Natural killer cell (primary cell): Measurements from ENCODE around the gene PKHD1. TPM values are rescaled to one million over a fixed set of nuclear protein-coding genes. Genes with fewer than 3 reads are reported as not detected.
"Not testable (repeated sequence)": the region's sequence is repeated elsewhere in the genome, so short reads cannot be mapped to it uniquely, and the experiment has no call there.

Experiments
- ATAC-seq, 3 donors: fragments of 150-1000 bp in 2 of 3; fragments of 200-7000 bp in 1 of 3; cut with Tn5 transposase; 1 replicate in 1 of 3; 2 replicates in 2 of 3; pipeline ENCODE4 v1.10.0; 2021; ENCODE audit warnings: mild to moderate bottlenecking in 2 of 3, moderate library complexity in 2 of 3
- DNase-seq, 2 donors: peaks; one replicate each; pipeline versions ENCODE4 v3.0.0 to v3.0.0-alpha.2; 2013 to 2021; ENCODE audit warnings: mixed read lengths in 1 of 2
- H3K27ac ChIP-seq: one replicate; pipeline ENCODE4 v1.5.1; 2013; ENCODE audit warnings: mild to moderate bottlenecking, low read length
- H3K27me3 ChIP-seq: one replicate; pipeline ENCODE4 v1.6.1; 2013; ENCODE audit warnings: low read length; ENCODE audit not compliant: control insufficient read depth, insufficient read depth
- H3K36me3 ChIP-seq: one replicate; pipeline ENCODE4 v1.6.1; 2013; ENCODE audit warnings: low read length; ENCODE audit not compliant: control insufficient read depth, insufficient read depth
- H3K4me1 ChIP-seq: one replicate; pipeline ENCODE4 v1.6.1; 2013; ENCODE audit warnings: low read length; ENCODE audit not compliant: control insufficient read depth, insufficient read depth
- H3K4me3 ChIP-seq: one replicate; pipeline ENCODE4 v1.5.1; 2013; ENCODE audit warnings: low read length
- H3K9me3 ChIP-seq: one replicate; pipeline ENCODE4 v1.6.1; 2013; ENCODE audit warnings: low read length; ENCODE audit not compliant: control insufficient read depth, insufficient read depth
- H3K27ac Mint-ChIP-seq, 2 donors: one replicate each; pipeline ENCODE4 v1.8.0; 2022; ENCODE audit warnings: mild to moderate bottlenecking in 2 of 2, mixed read lengths in 2 of 2, moderate library complexity in 1 of 2
- H3K27me3 Mint-ChIP-seq, 2 donors: one replicate each; pipeline ENCODE4 v1.8.0; 2022; ENCODE audit warnings: low read depth in 2 of 2, mixed read lengths in 2 of 2
- H3K36me3 Mint-ChIP-seq: one replicate; pipeline ENCODE4 v1.8.0; 2022; ENCODE audit warnings: mixed read lengths
- H3K4me1 Mint-ChIP-seq, 2 donors: one replicate each; pipeline ENCODE4 v1.8.0; 2022; ENCODE audit warnings: mixed read lengths in 2 of 2
- H3K4me3 Mint-ChIP-seq: one replicate; pipeline ENCODE4 v1.8.0; 2022; ENCODE audit warnings: mild to moderate bottlenecking, moderate library complexity, mixed read lengths
- H3K9me3 Mint-ChIP-seq, 2 donors: one replicate each; pipeline ENCODE4 v1.8.0; 2022; ENCODE audit warnings: mixed read lengths in 2 of 2
- WGBS: methylation state at CpG from one replicate; pipeline ENCODE4 v1.1.7; 2013; ENCODE audit warnings: missing lambda C conversion rate; ENCODE audit not compliant: insufficient coverage; 5-methylcytosine and 5-hydroxymethylcytosine counted together
- intact Hi-C: fragments of 100-400 bp; cut with micrococcal nuclease; formaldehyde crosslinking; loops from one replicate; pipeline ENCODE4 v1.14.2; 2022
- total RNA-seq, 4 donors: library from RNA; stranded (reverse); fragments of 120-200 nt in 1 of 4; gene quantifications; one replicate each; pipeline versions ENCODE4 v1.2.3 to v1.2.4, GENCODE V29; 2013 to 2022
- TF ChIP-seq, protein P1 (sequence below): fragments of 200-600 bp; IDR thresholded peaks from one replicate; pipeline ENCODE4 v1.8.0; 2022; ENCODE audit warnings: antibody characterized with exemption

Gene PKHD1
- total RNA-seq, 3 donors from 2014 or later (not counting 1 experiment from before 2014, with no cell fraction given), result not detected

DNA sequence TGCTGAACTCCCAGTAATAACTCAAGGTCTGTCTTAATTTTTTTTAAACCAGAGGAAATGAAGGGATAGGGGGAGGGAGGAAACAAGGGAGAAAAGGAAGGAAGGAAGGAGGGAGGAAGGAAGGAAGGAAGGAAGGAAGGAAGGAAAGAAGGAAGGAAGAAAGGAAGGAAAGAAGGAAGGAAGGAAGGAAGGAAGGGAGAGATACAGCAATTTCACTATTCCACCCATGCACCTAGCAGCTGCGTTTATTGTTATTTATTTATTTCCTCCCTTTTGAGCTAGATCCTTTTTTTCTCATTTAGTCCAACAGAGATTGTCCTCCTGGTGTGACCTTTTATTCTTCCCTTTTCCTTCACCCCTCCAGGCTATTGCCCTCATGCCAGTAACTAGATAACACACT lies 97.6 kb downstream of the PKHD1 start:
- H3K9me3 ChIP-seq, result no peaks in the 10 kb centered on the region
- 100% methylated on average over 1 of the region's 1 CpG for WGBS
- H3K4me1 ChIP-seq, result no peaks in the 10 kb centered on the region
- intact Hi-C loops, result no loop called here
- no peaks in the 10 kb centered on the region for H3K36me3 Mint-ChIP-seq
- no peak overlapping the region for H3K27ac Mint-ChIP-seq
- no peaks in the 10 kb centered on the region for H3K4me1 Mint-ChIP-seq
- TF ChIP-seq, protein P1, sequence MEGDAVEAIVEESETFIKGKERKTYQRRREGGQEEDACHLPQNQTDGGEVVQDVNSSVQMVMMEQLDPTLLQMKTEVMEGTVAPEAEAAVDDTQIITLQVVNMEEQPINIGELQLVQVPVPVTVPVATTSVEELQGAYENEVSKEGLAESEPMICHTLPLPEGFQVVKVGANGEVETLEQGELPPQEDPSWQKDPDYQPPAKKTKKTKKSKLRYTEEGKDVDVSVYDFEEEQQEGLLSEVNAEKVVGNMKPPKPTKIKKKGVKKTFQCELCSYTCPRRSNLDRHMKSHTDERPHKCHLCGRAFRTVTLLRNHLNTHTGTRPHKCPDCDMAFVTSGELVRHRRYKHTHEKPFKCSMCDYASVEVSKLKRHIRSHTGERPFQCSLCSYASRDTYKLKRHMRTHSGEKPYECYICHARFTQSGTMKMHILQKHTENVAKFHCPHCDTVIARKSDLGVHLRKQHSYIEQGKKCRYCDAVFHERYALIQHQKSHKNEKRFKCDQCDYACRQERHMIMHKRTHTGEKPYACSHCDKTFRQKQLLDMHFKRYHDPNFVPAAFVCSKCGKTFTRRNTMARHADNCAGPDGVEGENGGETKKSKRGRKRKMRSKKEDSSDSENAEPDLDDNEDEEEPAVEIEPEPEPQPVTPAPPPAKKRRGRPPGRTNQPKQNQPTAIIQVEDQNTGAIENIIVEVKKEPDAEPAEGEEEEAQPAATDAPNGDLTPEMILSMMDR, result no peak
- DNase-seq (no peak), ATAC-seq (no peak)
- H3K9me3 Mint-ChIP-seq, result peaks cover 0 to 5% of the 10 kb centered on the region in 2 donors
- no peak overlapping the region for H3K4me3 Mint-ChIP-seq
- no peaks in the 10 kb centered on the region for H3K27me3 ChIP-seq
- no peaks in the 10 kb centered on the region for H3K36me3 ChIP-seq
- H3K27me3 Mint-ChIP-seq, result peaks cover 0 to 3% of the 10 kb centered on the region in 2 donors
- no peak overlapping the region for H3K4me3 ChIP-seq
- no peak overlapping the region for H3K27ac ChIP-seq

GRCh38 chr6:51986864-51987263 lies 100.5 kb downstream of the PKHD1 start:
- H3K36me3 ChIP-seq, result no peaks in the 10 kb centered on the region
- H3K27me3 ChIP-seq, result no peaks in the 10 kb centered on the region
- WGBS, result 87% methylated on average over 5 of the region's 5 CpGs
- no peak overlapping the region for H3K4me3 ChIP-seq
- Mint-ChIP-seq H3K4me1 (no peaks in the 10 kb centered on the region), H3K27me3 (peaks cover 0 to 3% of the 10 kb centered on the region in 2 donors), H3K4me3 (no peak overlapping the region), H3K9me3 (peaks cover 0 to 5% of the 10 kb centered on the region in 2 donors), H3K36me3 (no peaks in the 10 kb centered on the region), H3K27ac (no peak overlapping the region)
- DNase-seq (no peak), ATAC-seq (no peak)
- H3K4me1 ChIP-seq, result no peaks in the 10 kb centered on the region
- TF ChIP-seq, protein P1, result no peak
- H3K27ac ChIP-seq, result no peak overlapping the region
- H3K9me3 ChIP-seq, result no peaks in the 10 kb centered on the region
- intact Hi-C loops, result no loop called here

DNA sequence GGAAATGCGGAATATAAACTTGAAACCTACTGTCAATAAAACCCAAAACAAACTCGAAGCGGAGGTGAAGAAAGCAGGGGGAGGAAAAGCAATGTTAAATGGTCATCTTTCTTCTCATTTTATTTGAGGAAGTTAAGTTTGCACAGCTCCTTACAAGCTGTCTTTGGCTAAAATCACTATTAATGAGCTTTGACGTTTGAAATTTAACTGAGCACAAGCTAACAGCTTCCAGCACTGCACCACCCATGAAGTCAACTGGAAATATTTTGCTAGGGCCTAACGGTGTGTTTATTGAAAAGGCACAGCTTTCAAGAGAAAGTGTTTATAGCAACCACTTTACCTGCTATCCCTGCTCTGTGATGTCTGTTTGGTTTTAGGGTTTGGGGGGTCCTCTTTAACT lies 103.8 kb downstream of the PKHD1 start:
- WGBS, result 40% methylated on average over 4 of the region's 5 CpGs
- no peak for ATAC-seq
- no peak overlapping the region for H3K27ac Mint-ChIP-seq
- H3K4me1 Mint-ChIP-seq, result no peaks in the 10 kb centered on the region
- no peak overlapping the region for H3K4me3 Mint-ChIP-seq
- intact Hi-C loops, result no loop called here
- Histone ChIP-seq H3K9me3 (no peaks in the 10 kb centered on the region), H3K27ac (no peak overlapping the region), H3K27me3 (no peaks in the 10 kb centered on the region), H3K4me1 (no peaks in the 10 kb centered on the region), H3K36me3 (no peaks in the 10 kb centered on the region), H3K4me3 (no peak overlapping the region)
- no peaks in the 10 kb centered on the region for H3K9me3 Mint-ChIP-seq
- no peak for DNase-seq
- peaks cover 0 to 3% of the 10 kb centered on the region in 2 donors for H3K27me3 Mint-ChIP-seq
- TF ChIP-seq, protein P1, result no peak
- no peaks in the 10 kb centered on the region for H3K36me3 Mint-ChIP-seq

DNA sequence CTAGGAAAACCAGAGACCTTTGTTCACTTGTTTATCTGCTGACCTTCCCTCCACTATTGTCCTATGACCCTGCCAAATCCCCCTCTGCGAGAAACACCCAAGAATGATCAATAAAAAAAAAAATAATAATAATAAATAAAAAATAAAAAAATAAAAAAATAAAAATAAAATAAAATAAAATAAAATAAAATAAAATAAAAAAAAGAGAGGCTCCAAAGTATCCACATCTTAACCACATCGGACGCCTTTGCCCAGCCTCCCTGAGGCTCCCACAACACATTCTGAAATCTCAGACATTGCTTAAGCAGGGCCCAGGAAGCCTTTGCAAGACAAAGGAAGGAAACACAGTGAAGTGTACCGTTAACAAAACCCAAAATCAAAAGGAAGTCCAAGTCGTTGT lies 104.7 kb downstream of the PKHD1 start:
- H3K4me3 ChIP-seq, H3K4me3 Mint-ChIP-seq, H3K27me3 ChIP-seq, H3K36me3 Mint-ChIP-seq, intact Hi-C loops, H3K27ac ChIP-seq, ATAC-seq, H3K4me1 ChIP-seq, H3K27me3 Mint-ChIP-seq, H3K9me3 Mint-ChIP-seq, H3K27ac Mint-ChIP-seq, H3K36me3 ChIP-seq, DNase-seq, H3K9me3 ChIP-seq, H3K4me1 Mint-ChIP-seq: not testable (repeated sequence)
- 70% methylated on average over 4 of the region's 5 CpGs for WGBS
